VCaP (cell line): ENCODE data around the gene TUBG2.
"Not testable (repeated sequence)": the region's sequence is repeated elsewhere in the genome, so short reads cannot be mapped to it uniquely, and the experiment has no call there.

Source experiments
- H3K27ac ChIP-seq: fragments of 450-650 bp; 2 replicates; pipeline ENCODE4 v1.5.1; 2017
- TF ChIP-seq, protein P1 (sequence below): fragments of 450-650 bp; conservative IDR thresholded peaks from 2 replicates; pipeline ENCODE4 v1.5.1; 2017; ENCODE audit warnings: mild to moderate bottlenecking, moderate library complexity

TUBG2 gene

DNA sequence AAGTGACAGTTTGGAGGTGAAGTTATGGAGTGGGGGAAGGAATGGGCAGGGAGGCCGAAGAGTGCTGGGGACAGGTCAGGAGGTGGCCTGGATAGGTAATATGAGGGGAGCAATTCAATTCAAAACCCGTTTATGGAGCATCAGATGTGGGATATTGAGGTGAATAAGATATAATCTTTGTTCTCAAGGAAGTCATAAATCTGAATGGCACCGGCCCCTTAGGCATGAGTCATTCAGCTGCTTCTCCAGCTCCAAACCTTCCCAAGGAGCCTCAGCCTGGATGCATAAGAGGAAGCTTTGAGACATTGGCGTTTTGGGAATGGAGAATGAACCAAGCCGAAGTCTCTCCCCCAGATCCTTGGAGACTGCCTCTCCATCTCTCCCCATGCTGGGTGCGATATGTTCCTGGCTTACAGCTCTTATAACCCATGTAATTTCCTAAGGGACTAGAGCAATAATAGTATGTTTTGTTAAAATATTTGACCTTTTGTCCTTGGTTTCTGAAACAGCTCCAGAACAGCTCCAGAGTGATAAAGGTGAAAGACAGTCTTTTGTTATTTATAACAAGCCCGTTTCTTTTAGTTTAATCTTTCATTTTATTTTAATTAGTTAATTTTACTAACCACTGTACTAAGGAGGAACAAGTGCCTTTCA lies 1.7 kb downstream of the TUBG2 start:
- TF ChIP-seq, protein P1, sequence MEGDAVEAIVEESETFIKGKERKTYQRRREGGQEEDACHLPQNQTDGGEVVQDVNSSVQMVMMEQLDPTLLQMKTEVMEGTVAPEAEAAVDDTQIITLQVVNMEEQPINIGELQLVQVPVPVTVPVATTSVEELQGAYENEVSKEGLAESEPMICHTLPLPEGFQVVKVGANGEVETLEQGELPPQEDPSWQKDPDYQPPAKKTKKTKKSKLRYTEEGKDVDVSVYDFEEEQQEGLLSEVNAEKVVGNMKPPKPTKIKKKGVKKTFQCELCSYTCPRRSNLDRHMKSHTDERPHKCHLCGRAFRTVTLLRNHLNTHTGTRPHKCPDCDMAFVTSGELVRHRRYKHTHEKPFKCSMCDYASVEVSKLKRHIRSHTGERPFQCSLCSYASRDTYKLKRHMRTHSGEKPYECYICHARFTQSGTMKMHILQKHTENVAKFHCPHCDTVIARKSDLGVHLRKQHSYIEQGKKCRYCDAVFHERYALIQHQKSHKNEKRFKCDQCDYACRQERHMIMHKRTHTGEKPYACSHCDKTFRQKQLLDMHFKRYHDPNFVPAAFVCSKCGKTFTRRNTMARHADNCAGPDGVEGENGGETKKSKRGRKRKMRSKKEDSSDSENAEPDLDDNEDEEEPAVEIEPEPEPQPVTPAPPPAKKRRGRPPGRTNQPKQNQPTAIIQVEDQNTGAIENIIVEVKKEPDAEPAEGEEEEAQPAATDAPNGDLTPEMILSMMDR, result no peak
- H3K27ac ChIP-seq, result no peak overlapping the region

DNA sequence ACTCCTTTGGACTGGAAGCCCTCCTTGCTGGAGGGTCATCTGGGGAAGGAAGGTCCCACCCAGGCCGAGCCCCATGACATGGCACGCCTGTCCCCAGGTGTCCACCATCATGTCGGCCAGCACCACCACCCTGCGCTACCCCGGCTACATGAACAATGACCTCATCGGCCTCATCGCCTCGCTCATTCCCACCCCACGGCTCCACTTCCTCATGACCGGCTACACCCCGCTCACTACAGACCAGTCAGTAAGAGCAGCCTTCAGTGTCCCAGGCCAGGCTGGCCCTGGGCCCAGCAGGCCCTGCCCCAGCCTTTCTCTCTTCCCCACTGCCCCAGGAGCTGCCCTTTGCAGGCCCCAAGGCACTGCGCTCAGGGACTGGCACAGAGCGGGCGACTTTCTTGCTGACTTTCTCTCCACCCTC lies 6.5 kb downstream of the TUBG2 start:
- TF ChIP-seq, protein P1, result no peak
- no peak overlapping the region for H3K27ac ChIP-seq

DNA sequence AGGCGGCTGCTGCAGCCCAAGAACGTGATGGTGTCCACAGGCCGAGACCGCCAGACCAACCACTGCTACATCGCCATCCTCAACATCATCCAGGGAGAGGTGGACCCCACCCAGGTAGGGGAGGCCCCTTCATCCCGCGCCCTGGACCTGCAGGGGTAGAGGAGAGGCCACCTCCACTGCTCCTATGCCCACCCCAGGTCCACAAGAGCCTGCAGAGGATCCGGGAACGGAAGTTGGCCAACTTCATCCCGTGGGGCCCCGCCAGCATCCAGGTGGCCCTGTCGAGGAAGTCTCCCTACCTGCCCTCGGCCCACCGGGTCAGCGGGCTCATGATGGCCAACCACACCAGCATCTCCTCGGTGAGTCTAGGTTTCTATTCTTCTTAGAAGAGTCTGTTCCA lies 7.0 kb downstream of the TUBG2 start:
- H3K27ac ChIP-seq, result not testable (repeated sequence)

DNA sequence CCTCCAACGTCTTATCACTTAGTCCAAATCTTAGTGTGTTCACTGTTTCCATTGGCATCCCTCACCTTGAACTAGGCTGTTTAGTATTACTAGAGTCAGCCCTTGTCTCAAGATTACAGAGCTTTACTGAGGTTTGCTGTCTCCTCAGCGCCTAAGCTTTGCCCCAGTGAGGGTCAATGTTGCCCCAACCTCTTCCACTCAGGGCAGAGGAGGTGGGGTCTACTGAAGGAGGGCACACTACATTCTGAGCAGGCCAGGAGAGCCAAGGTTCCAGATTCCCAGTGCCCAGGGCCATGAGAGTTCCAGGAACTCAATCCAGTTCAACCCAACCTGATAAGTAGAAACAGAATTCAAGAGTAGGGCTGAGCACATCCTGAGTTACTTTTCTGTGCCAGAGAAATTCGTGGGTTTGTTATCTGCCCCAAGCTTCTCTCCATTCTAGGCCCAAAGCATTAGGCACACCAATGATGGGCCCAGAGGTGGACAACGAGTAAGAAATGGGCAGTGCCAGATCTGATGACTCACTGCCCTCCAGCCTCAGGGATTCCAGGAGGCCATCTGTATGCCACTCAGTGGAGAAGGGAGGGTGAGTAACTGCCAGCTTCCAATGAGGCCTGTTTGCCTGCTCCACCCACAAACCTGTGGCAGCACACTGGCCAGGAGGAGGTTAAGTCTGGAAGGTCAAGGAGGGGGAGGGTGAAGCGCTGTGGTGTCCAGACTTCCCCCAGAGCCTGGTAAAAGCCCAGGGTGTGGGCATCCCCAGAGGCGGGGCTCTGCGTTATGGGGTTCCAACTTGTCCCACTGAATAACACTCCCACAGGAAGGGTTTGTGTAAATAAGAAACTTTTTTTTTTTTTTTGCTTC lies 8.2 kb downstream of the TUBG2 start:
- H3K27ac ChIP-seq, result no peak overlapping the region
- TF ChIP-seq, protein P1, result no peak

DNA sequence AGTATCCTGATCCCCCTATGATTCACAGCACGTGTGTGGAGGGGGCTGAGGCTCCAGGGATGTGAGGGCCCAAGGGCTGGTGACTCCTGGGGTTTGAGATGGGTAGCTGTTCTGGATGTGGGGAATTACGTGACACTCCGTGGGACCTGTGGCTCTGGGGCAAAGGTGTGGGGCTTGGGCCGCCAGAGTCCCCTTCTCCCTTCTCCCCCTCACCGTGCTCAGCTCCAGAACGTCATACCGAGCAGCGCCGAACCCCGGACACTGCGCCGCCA lies 10.6 kb downstream of the TUBG2 start:
- TF ChIP-seq, protein P1, result no peak
- H3K27ac ChIP-seq, result no peak overlapping the region

DNA sequence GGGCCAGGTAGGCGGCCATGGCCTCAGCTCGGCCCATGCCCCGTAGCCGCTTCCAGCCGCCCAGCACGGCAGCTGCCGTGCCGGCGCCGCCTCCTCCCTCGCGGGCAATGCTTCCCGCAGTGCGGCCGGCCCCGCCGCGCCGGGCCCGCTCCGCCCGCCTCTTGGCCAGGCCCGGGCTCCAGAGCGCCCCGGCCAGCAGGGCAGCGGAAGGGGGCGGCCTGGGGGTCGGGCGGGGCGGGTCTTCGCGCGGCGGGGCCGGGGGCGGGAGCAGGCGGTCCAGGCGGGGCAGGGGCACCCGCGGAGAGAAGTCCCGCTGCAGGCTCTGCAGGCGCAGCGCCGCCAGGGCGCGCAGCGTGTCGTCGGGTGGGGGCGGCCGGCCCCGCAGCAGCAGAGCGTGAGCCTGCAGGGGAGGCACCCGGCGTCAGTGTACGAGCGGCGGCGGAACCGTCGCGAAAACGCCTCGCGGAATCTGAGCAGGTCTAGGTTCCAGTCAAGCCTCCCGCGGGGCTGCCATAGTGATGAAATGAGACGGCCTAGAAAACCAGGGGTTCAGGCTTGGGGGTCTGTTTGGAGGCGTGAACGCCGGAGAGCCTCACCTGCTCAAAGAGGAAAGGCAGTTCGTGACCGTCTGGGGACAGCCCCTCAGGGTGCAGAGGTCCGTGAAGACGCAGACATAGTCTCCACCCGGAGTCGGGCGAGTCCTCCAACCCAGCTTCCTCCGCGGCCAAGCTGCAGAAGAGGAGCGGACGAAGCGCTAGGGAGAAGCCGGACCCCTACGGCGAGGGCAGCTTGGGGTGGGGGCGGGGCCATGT lies 11.1 kb downstream of the TUBG2 start:
- TF ChIP-seq, protein P1, result no peak
- no peak overlapping the region for H3K27ac ChIP-seq

DNA sequence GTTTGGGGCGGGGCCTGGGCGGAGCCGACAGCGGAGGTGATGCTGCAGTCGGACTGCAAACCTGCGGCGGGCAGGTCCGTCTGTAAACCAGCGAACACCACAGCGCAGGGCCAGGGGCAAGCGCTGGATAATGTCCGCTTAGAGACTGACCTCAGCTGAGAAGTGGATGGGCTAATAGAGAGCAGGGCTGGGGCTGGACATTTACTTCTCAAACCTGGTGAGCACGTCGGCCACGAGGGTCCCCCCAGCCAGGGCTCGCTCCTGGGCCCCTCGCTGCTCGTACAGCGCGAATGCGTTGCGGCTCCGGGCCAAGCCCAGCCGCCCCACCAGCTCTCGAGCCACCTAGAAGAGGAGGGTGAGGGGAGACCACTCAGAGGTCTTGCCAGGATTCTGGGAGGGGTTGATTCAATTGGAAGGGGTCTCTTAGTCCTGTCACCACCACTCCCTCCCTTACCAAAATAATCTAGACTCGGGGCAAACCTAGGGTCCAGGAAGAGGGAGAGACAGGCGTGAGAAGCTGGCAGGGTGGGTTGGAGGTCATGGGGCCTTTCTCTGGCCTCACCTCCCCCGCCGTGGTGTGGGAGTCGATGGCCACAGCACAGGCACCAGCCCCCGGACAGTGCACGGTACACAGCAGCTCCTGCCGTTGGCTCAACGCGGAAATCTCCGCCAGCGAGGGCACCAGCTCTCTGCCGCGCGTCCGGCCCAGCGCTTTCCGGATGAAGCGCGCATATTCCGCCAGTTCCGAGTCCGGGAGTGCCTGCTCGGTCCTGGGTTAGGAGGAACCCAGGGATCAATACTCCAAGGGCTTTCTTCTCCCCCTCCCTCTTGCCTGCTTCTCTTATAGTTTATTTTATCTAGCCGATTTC lies 11.9 kb downstream of the TUBG2 start:
- TF ChIP-seq, protein P1, result no peak
- H3K27ac ChIP-seq, result no peak overlapping the region
